IMR-90 (cell line): ENCODE results near the gene COX14. TPM values are rescaled to one million over a fixed set of nuclear protein-coding genes. Genes with fewer than 3 reads are reported as not detected.

Experiments
- ATAC-seq: fragments of 200-7000 bp; cut with Tn5 transposase; 2 replicates; pipeline ENCODE4 v1.9.1; 2020; ENCODE audit warnings: low read depth, mild to moderate bottlenecking, moderate library complexity
- BruUV-seq: library from RNA; stranded (reverse); fragments of 400-500 nt; replicated peaks from 2 replicates; lab custom pipeline; 2021; lab: Mats Ljungman, UMichigan
- CTCF ChIA-PET: fragments of 300-600 bp; formaldehyde crosslinking; extraction: SDS; loops from one replicate; lab custom pipeline; 2021; ENCODE audit warnings: antibody characterized with exemption; lab: Yijun Ruan, JAX
- POLR2A ChIA-PET: fragments of 300-600 bp; sonication (Branson Sonifier 250); formaldehyde crosslinking; loops from one replicate; lab custom pipeline; 2022; ENCODE audit warnings: antibody characterized with exemption; ENCODE audit not compliant: unreplicated experiment; lab: Charles Lee
- DNase-seq: peaks from one replicate; pipeline ENCODE4 v3.0.0; 2013
- H2AFZ ChIP-seq: replicated peaks from 2 replicates; pipeline ENCODE3; 2013; ENCODE audit warnings: low read length, mild to moderate bottlenecking; ENCODE audit not compliant: poor library complexity
- H2AK5ac ChIP-seq: 2 replicates; pipeline ENCODE4 v1.6.1; 2013; ENCODE audit warnings: low read depth, low read length, inconsistent platforms
- H2AK9ac ChIP-seq: replicated peaks from 2 replicates; pipeline ENCODE3; 2013; ENCODE audit warnings: mild to moderate bottlenecking, low read depth, low read length, moderate library complexity; ENCODE audit not compliant: poor library complexity
- H2BK120ac ChIP-seq: 2 replicates; pipeline ENCODE4 v1.6.1; 2013; ENCODE audit warnings: low read depth, low read length, inconsistent platforms
- H2BK15ac ChIP-seq: 3 replicates; pipeline ENCODE4 v1.6.1; 2013; ENCODE audit warnings: low read depth, low read length, inconsistent platforms
- H2BK20ac ChIP-seq: 2 replicates; pipeline ENCODE4 v1.6.1; 2013; ENCODE audit warnings: low read depth, mild to moderate bottlenecking, inconsistent platforms, low read length, moderate library complexity
- H2BK5ac ChIP-seq: 2 replicates; pipeline ENCODE4 v1.6.1; 2013; ENCODE audit warnings: mild to moderate bottlenecking, low read depth, low read length, inconsistent platforms; ENCODE audit not compliant: poor library complexity, severe bottlenecking
- H3K14ac ChIP-seq: replicated peaks from 2 replicates; pipeline ENCODE4 v1.6.1; 2013; ENCODE audit warnings: low read depth, low read length, inconsistent platforms
- H3K18ac ChIP-seq: 2 replicates; pipeline ENCODE4 v1.6.1; 2013; ENCODE audit warnings: low read depth, low read length, control low read depth
- H3K23ac ChIP-seq: 2 replicates; pipeline ENCODE4 v1.6.1; 2013; ENCODE audit warnings: low read depth, low read length, inconsistent platforms
- H3K27ac ChIP-seq: 2 replicates; pipeline ENCODE4 v1.5.1; 2013; ENCODE audit warnings: mild to moderate bottlenecking, control low read depth, low read length; ENCODE audit not compliant: insufficient read depth
- H3K27me3 ChIP-seq: 2 replicates; pipeline ENCODE4 v1.6.1; 2013; ENCODE audit warnings: low read length; ENCODE audit not compliant: control insufficient read depth, insufficient read depth
- H3K36me3 ChIP-seq: 2 replicates; pipeline ENCODE4 v1.6.1; 2013; ENCODE audit warnings: low read length, mixed read lengths; ENCODE audit not compliant: control insufficient read depth, insufficient read depth
- H3K4ac ChIP-seq: 2 replicates; pipeline ENCODE4 v1.6.1; 2013; ENCODE audit warnings: low read depth, low read length, inconsistent platforms
- H3K4me1 ChIP-seq: 2 replicates; pipeline ENCODE4 v1.6.1; 2013; ENCODE audit warnings: low read length, mixed read lengths; ENCODE audit not compliant: control insufficient read depth, insufficient read depth
- H3K4me2 ChIP-seq: 2 replicates; pipeline ENCODE4 v1.6.1; 2013; ENCODE audit warnings: low read depth, mild to moderate bottlenecking, control low read depth, low read length, moderate library complexity
- H3K4me3 ChIP-seq: 2 replicates; pipeline ENCODE4 v1.5.1; 2013; ENCODE audit warnings: low read depth, mild to moderate bottlenecking, control low read depth, low read length, moderate library complexity; ENCODE audit not compliant: insufficient read depth
- H3K56ac ChIP-seq: 2 replicates; pipeline ENCODE4 v1.6.1; 2013; ENCODE audit warnings: low read length, inconsistent platforms; ENCODE audit not compliant: insufficient read depth; ENCODE audit errors: extremely low read depth
- H3K79me1 ChIP-seq, 2 experiments: 2 replicates each; pipeline ENCODE4 v1.6.1; 2013; ENCODE audit warnings: low read length in 2 of 2, inconsistent platforms in 1 of 2, low read depth in 1 of 2
- H3K9ac ChIP-seq: 2 replicates; pipeline ENCODE4 v1.6.1; 2013; ENCODE audit warnings: low read depth, low read length, control low read depth
- H3K9me1 ChIP-seq: 2 replicates; pipeline ENCODE4 v1.6.1; 2013; ENCODE audit warnings: low read length, inconsistent platforms; ENCODE audit not compliant: insufficient read depth
- H3K9me3 ChIP-seq: 2 replicates; pipeline ENCODE4 v1.6.1; 2013; ENCODE audit warnings: low read length; ENCODE audit not compliant: control insufficient read depth, insufficient read depth
- H4K20me1 ChIP-seq: 2 replicates; pipeline ENCODE4 v1.6.1; 2013; ENCODE audit warnings: low read length, inconsistent platforms; ENCODE audit not compliant: insufficient read depth
- H4K5ac ChIP-seq: 2 replicates; pipeline ENCODE4 v1.6.1; 2013; ENCODE audit warnings: mild to moderate bottlenecking, low read depth, low read length, control low read depth
- H4K8ac ChIP-seq, 2 experiments: 2 replicates each; pipeline ENCODE4 v1.6.1; 2013; ENCODE audit warnings: low read depth in 2 of 2, low read length in 2 of 2, control low read depth in 1 of 2, inconsistent platforms in 1 of 2
- H4K91ac ChIP-seq: 2 replicates; pipeline ENCODE4 v1.6.1; 2013; ENCODE audit warnings: low read depth, low read length, inconsistent platforms; ENCODE audit not compliant: insufficient read depth
- SMC3 ChIP-seq: fragments of 150-350 bp; IDR thresholded peaks from 2 replicates; pipeline ENCODE4 v1.6.1; 2016; ENCODE audit warnings: low read depth, mild to moderate bottlenecking, antibody characterized with exemption, low read length, moderate library complexity
- WGBS, 2 experiments: methylation state at CpG; one replicate each; pipeline versions ENCODE4 v1.1.5 to v1.1.7; 2013; ENCODE audit warnings: missing lambda C conversion rate in 2 of 2; ENCODE audit not compliant: insufficient read length in 1 of 2; ENCODE audit errors: extremely low coverage in 2 of 2; 5-methylcytosine and 5-hydroxymethylcytosine counted together
- dilution Hi-C: fragments of 300-500 bp; cut with HindIII; formaldehyde crosslinking; loops from one replicate; pipeline ENCODE4 v1.14.3; 2018; ENCODE audit warnings: low sequenced_read_pairs; ENCODE audit not compliant: unreplicated experiment
- in situ Hi-C: fragments of 300-500 bp; cut with MboI; formaldehyde crosslinking; loops from 3 replicates; pipeline ENCODE4 v1.14.3; 2019; ENCODE audit warnings: low sequenced_read_pairs, inconsistent platforms, mixed read lengths
- intact Hi-C: fragments of 100-400 bp; cut with micrococcal nuclease; formaldehyde crosslinking; loops from 2 replicates; pipeline ENCODE4 v1.10.0; 2022
- polyA plus RNA-seq, 3 experiments: library from polyadenylated mRNA; depleted of rRNA; stranded (reverse); fragments of >200 nt; gene quantifications; 2 replicates each; pipeline ENCODE4 v1.2.3, GENCODE V29; 2012; ENCODE audit warnings: low replicate concordance in 1 of 3
- total RNA-seq: library from RNA; depleted of rRNA; stranded (reverse); fragments of >200 nt; gene quantifications from 2 replicates; pipeline ENCODE4 v1.2.3, GENCODE V29; 2012

COX14 gene
- total and polyA plus RNA-seq, 2 of the 4 experiments (the other 2 are of a cell fraction), result 30.8 to 81.8 TPM

DNA sequence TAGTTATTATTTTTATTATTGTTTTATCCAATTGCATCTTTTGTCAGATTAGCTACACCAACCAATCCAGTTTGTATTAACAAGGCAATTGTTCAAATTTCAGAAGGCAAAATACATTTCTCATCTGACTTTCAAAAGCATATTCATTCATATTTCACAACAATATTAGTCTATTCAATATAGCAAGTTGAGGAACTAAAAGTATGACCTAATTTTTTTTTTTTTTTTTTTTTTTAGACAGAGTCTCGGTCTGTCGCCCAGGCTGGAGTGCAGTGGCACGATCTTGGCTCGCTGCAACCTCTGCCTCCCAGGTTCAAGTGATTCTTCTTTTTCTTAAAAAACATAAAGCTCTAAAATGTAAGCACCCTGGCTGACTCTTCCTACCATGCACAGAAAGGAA, 17.3 kb downstream of the COX14 start:
- intact Hi-C loops (no loop called here), dilution Hi-C loops (no loop called here), in situ Hi-C loops (no loop called here)
- Histone ChIP-seq H2BK20ac (no peak overlapping the region), H3K4ac (no peak overlapping the region), H4K20me1 (peaks cover 5% of the 10 kb centered on the region; the same call in 1 of the 2 replicates), H3K27ac (no peak overlapping the region), H2AK5ac (no peak overlapping the region), H3K4me2 (no peak overlapping the region), H3K9ac (no peak overlapping the region), H2AFZ (no peak overlapping the region), H4K8ac (no peak overlapping the region), H4K5ac (no peak overlapping the region), H2AK9ac (no peak overlapping the region), H3K79me1 (peaks cover 11 to 47% of the 10 kb centered on the region in 2 experiments), H2BK5ac (no peak overlapping the region), H2BK15ac (no peak overlapping the region), H3K27me3 (no peaks in the 10 kb centered on the region), H3K4me3 (no peak overlapping the region), H3K9me1 (no peaks in the 10 kb centered on the region), H3K36me3 (peaks cover 38% of the 10 kb centered on the region), H3K56ac (no peak overlapping the region), H3K4me1 (peaks cover 2% of the 10 kb centered on the region; the same call in 1 of the 2 replicates), H2BK120ac (no peak overlapping the region), H3K18ac (no peak overlapping the region), H3K9me3 (no peaks in the 10 kb centered on the region), H4K91ac (no peak overlapping the region), H3K14ac (no peak overlapping the region), H3K23ac (no peak overlapping the region)
- POLR2A ChIA-PET, result no interaction called here
- TF ChIP-seq SMC3, result no peak
- WGBS, 2 experiments, result no CpG with 5 or more reads among the region's 4 CpGs
- no TSS peak for BruUV-seq
- no peak for ATAC-seq
- CTCF ChIA-PET, result interaction anchor here (0.6 to 0.9 kb wide), 3 partner anchors 45 to 79 kb away, joined by 3 read pairs; no protein-coding TSS in a partner anchor
- DNase-seq, result no peak
